Right cardiac atrium (tissue), 5 donors: ENCODE measurements around the gene ZBTB12. TPM values are rescaled to one million over a fixed set of nuclear protein-coding genes. Genes with fewer than 3 reads are reported as not detected.
"Not testable (repeated sequence)": the region's sequence is repeated elsewhere in the genome, so short reads cannot be mapped to it uniquely, and the experiment has no call there.

Experiments
- ATAC-seq, 2 donors: fragments of 200-7000 bp; cut with Tn5 transposase; one replicate each; pipeline versions ENCODE4 v1.8.0 to v1.9.1; 2020; ENCODE audit warnings: moderate library complexity in 2 of 2, mild to moderate bottlenecking in 1 of 2
- DNase-seq, 3 donors: peaks; one replicate each; pipeline ENCODE4 v3.0.0-alpha.2; 2020
- H3K27ac ChIP-seq: one replicate; pipeline ENCODE4 v1.5.1; 2013; ENCODE audit warnings: mild to moderate bottlenecking, low read length, control low read depth, moderate library complexity
- H3K27me3 ChIP-seq: one replicate; pipeline ENCODE4 v1.6.1; 2013; ENCODE audit not compliant: control insufficient read depth, insufficient read depth
- H3K4me1 ChIP-seq: one replicate; pipeline ENCODE4 v1.6.1; 2013; ENCODE audit warnings: low read length; ENCODE audit not compliant: control insufficient read depth, insufficient read depth
- H3K4me3 ChIP-seq: one replicate; pipeline ENCODE4 v1.5.1; 2013; ENCODE audit warnings: low read length, control low read depth
- H3K9me3 ChIP-seq: one replicate; pipeline ENCODE4 v1.6.1; 2013; ENCODE audit warnings: low read length; ENCODE audit not compliant: control insufficient read depth
- WGBS: extraction: QIAGEN DNeasy Blood & Tissue Kit; methylation state at CpG from one replicate; pipeline ENCODE4 v1.1.7; 2013; 5-methylcytosine and 5-hydroxymethylcytosine counted together
- intact Hi-C, 4 donors: fragments of 100-400 bp; cut with DNase I; formaldehyde crosslinking; loops; one replicate each; pipeline versions ENCODE4 v1.11.0 to v1.14.0; 2022 to 2023
- polyA plus RNA-seq: library from polyadenylated mRNA; stranded (reverse); fragments of 200-250 nt; gene quantifications from one replicate; pipeline ENCODE4 v1.2.3, GENCODE V29; 2013
- total RNA-seq, 4 donors: library from RNA; stranded (reverse); fragmentation: NEBNext Ultra II Directional; extraction: Animal tissue kit (Norgen Biotek cat#: 25700); gene quantifications; one replicate each; pipeline ENCODE4 v1.2.1, GENCODE V29; 2021
- donor health status: healthy with polysubstance abuse.
- donor health status: DM: no; HTN: yes; CAD: no.
- donor health status: DM: no; HTN: no; CAD: no.
- donor health status: DM: no; HTN: yes; CAD: no; lungs with severe emphysema.
- donor health status: DM: yes; HTN: yes; CAD: no.

Gene ZBTB12
- total and polyA plus RNA-seq, 5 donors = 1.6 to 5.0 (median 3.0) TPM

- DNase-seq (peak in 1 of 3 donors; percentile 65), ATAC-seq (no peak)
- intact Hi-C loops = loop anchor here in 1 of 4 donors (10.0 kb wide), 1 partner anchor 177 kb away; the partner anchor contains the start of gene LY6G5C
- no peaks in the 10 kb centered on the region for H3K27me3 ChIP-seq
- peak overlapping the region; percentile 85 for H3K4me3 ChIP-seq
- H3K27ac ChIP-seq = no peak overlapping the region
- 39% methylated on average over 17 of the region's 17 CpGs for WGBS
- H3K9me3 ChIP-seq = no peaks in the 10 kb centered on the region
- peaks cover 2% of the 10 kb centered on the region for H3K4me1 ChIP-seq
Measured at GRCh38 chr6:31861919-31862343, 40.0 kb downstream of the ZBTB12 start.

- no peak for ATAC-seq
- Histone ChIP-seq H3K9me3 (no peaks in the 10 kb centered on the region), H3K27me3 (no peaks in the 10 kb centered on the region), H3K4me3 (no peak overlapping the region), H3K4me1 (peaks cover 2% of the 10 kb centered on the region), H3K27ac (no peak overlapping the region)
- 93% methylated on average over 7 of the region's 7 CpGs for WGBS
- intact Hi-C loops = loop anchor here in 1 of 4 donors (10.0 kb wide), 1 partner anchor 176 kb away; the partner anchor contains the start of gene LY6G5C
- peak in 1 of 3 donors; percentile 32 for DNase-seq
Measured at GRCh38 chr6:31861150-31861549, 40.7 kb downstream of the ZBTB12 start.

- H3K27me3 ChIP-seq = no peaks in the 10 kb centered on the region
- no peaks in the 10 kb centered on the region for H3K9me3 ChIP-seq
- DNase-seq = peak in 1 of 3 donors; percentile 30
- peaks cover 2% of the 10 kb centered on the region for H3K4me1 ChIP-seq
- ATAC-seq = no peak
- no peak overlapping the region for H3K27ac ChIP-seq
- no peak overlapping the region for H3K4me3 ChIP-seq
- 93% methylated on average over 13 of the region's 13 CpGs for WGBS
- intact Hi-C loops = loop anchor here in 1 of 4 donors (10.0 kb wide), 1 partner anchor 176 kb away; the partner anchor contains the start of gene LY6G5C
Measured at GRCh38 chr6:31860349-31860748, 41.5 kb downstream of the ZBTB12 start.

- Histone ChIP-seq H3K4me1 (peaks cover 2% of the 10 kb centered on the region), H3K27me3 (no peaks in the 10 kb centered on the region), H3K4me3 (no peak overlapping the region), H3K9me3 (no peaks in the 10 kb centered on the region), H3K27ac (no peak overlapping the region)
- DNase-seq (peak in 1 of 3 donors; percentile 34), ATAC-seq (no peak)
- WGBS = 91% methylated on average over 11 of the region's 11 CpGs
- intact Hi-C loops = loop anchor here in 1 of 4 donors (10.0 kb wide), 1 partner anchor 175 kb away; the partner anchor contains the start of gene LY6G5C
Measured at GRCh38 chr6:31859923-31860322, 42.0 kb downstream of the ZBTB12 start.

- Histone ChIP-seq H3K27ac (no peak overlapping the region), H3K27me3 (no peaks in the 10 kb centered on the region), H3K4me3 (no peak overlapping the region), H3K9me3 (no peaks in the 10 kb centered on the region), H3K4me1 (peaks cover 2% of the 10 kb centered on the region)
- ATAC-seq (no peak), DNase-seq (peak in 1 of 3 donors; percentile 4)
- intact Hi-C loops = no loop called here
- 95% methylated on average over 8 of the region's 8 CpGs for WGBS
Measured at GRCh38 chr6:31858707-31859106, 43.2 kb downstream of the ZBTB12 start.

- H3K4me3 ChIP-seq, H3K27ac ChIP-seq, DNase-seq, H3K9me3 ChIP-seq, H3K27me3 ChIP-seq, ATAC-seq, intact Hi-C loops, H3K4me1 ChIP-seq: not testable (repeated sequence)
- WGBS = 91% methylated on average over 8 of the region's 8 CpGs
Measured at GRCh38 chr6:31857774-31858173, 44.1 kb downstream of the ZBTB12 start.

GRCh38 chr6:31851980-31852718, 49.7 kb downstream of the ZBTB12 start:
- not testable (repeated sequence) for H3K4me1 ChIP-seq

GRCh38 chr6:31851485-31851832, 50.4 kb downstream of the ZBTB12 start:
- Histone ChIP-seq H3K9me3 (no peaks in the 10 kb centered on the region), H3K4me1 (no peaks in the 10 kb centered on the region), H3K27ac (no peak overlapping the region), H3K4me3 (no peak overlapping the region), H3K27me3 (no peaks in the 10 kb centered on the region)
- 74% methylated on average over 2 of the region's 2 CpGs for WGBS
- ATAC-seq (no peak), DNase-seq (no peak)
- intact Hi-C loops = no loop called here

More at GRCh38 chr6:31851980-31852718, 49.7 kb downstream of the ZBTB12 start:
- H3K4me3 ChIP-seq, H3K27me3 ChIP-seq, H3K9me3 ChIP-seq, H3K27ac ChIP-seq, intact Hi-C loops, ATAC-seq: not testable (repeated sequence)
- DNase-seq = peak in 1 of 3 donors; percentile 41
- 88% methylated on average over 35 of the region's 35 CpGs for WGBS

- DNase-seq (peak in 1 of 3 donors; percentile 3), ATAC-seq (no peak)
- no peaks in the 10 kb centered on the region for H3K4me1 ChIP-seq
- intact Hi-C loops = no loop called here
- no peaks in the 10 kb centered on the region for H3K27me3 ChIP-seq
- H3K9me3 ChIP-seq = no peaks in the 10 kb centered on the region
- no peak overlapping the region for H3K4me3 ChIP-seq
- no peak overlapping the region for H3K27ac ChIP-seq
- 94% methylated on average over 2 of the region's 2 CpGs for WGBS
Measured at GRCh38 chr6:31850765-31851484, 51.0 kb downstream of the ZBTB12 start.
